ENCODE results near the gene C18orf63.

C18orf63 gene

DNA sequence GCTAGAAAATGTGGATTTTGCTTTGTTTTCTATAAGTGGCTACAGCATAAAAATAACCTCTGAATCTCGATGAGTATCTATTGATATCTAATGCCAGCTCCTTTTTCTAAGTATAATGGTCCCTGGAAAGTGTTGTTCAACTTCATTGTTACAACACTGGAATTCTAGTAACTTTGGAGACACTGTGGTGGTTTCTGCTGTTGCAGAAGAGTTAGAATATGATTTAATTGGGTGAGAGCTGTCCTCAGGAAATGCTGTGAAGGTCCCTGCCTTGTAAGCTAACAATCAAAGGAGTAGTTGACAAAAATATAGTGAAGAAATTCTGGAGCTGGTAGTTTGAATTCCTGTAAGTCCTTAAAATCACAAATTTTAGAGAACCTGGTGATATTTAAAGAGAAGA lies 62.1 kb downstream of the C18orf63 start:
- no peak for DNase-seq (ENCODE audit: low read depth)

GRCh38 chr18:74378179-74378682 lies 62.6 kb downstream of the C18orf63 start:
- no peak for DNase-seq (ENCODE audit: low read depth)

- no peak for DNase-seq (ENCODE audit: low read depth)
Observed at GRCh38 chr18:74380916-74381315, 65.3 kb downstream of the C18orf63 start.

GRCh38 chr18:74381621-74382295 lies 66.1 kb downstream of the C18orf63 start:
- DNase-seq (ENCODE audit: low read depth), result no peak

GRCh38 chr18:74382481-74383017 lies 66.9 kb downstream of the C18orf63 start:
- no peak for DNase-seq (ENCODE audit: low read depth)

DNA sequence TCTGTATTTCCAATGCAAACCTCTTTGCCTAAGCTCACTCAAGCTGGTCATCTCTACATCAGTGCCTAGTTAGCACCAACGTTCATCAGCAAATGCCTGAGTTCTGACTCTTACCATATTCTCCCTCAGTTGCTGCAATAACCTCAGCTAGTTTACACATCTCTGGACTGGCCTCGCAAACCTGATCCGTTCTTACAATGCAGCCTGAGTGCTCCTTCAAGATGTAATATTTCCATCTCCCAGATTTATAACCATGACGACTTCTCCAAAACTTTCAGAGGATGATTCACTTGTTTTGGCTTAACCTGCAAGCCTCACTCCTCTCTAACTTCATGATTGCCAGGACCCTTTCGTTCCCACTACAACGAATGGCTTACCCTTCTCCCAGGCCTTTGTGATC lies 71.7 kb downstream of the C18orf63 start:
- DNase-seq (ENCODE audit: low read depth), result no peak

- no peak for DNase-seq (ENCODE audit: low read depth)
Observed at GRCh38 chr18:74388227-74388626, 72.6 kb downstream of the C18orf63 start.

GRCh38 chr18:74389171-74389927 lies 73.7 kb downstream of the C18orf63 start:
- no peak for DNase-seq (ENCODE audit: low read depth)

DNA sequence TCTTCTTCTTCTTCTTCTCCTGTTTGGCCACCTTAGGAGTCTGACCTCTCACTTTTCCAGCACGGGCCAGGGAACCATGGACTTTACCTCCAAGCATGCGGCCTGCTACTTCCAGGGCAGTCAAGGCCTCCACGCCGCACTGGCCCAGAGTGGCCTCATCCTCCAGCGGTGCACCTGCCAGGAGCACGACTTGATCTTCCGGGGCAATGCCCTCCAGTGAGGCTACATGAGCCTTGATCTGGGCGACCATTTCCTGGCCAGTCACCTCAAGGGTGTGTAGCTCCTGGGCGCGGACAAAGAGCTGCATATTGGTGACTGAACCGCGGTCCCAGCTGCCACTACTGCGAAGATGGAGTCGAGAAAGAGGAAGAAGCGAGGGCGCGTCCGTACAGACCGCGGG lies 74.4 kb downstream of the C18orf63 start:
- no peak for DNase-seq (ENCODE audit: low read depth)

- no peak for DNase-seq (ENCODE audit: low read depth)
Observed at GRCh38 chr18:74390900-74391299, 75.3 kb downstream of the C18orf63 start.

DNA sequence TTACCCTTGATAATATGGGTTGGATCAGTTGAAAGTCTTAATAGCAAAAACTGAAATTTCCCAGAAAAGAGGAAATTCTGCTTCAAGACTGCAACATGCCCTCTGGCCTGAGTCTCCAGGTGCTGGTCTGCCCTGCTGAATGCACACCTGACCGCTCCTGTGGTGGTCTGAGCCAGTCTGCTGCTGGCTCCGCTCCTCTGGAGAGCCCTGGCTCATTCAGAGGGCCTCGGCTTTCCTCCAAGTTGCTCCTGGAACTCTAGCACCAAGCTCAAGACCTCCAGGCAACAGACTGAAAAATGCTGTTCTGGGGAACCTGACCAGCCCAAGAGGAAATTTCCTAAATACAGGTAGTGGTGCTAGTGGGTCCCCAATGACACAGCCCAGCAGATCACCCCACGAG lies 76.7 kb downstream of the C18orf63 start:
- no peak for DNase-seq (ENCODE audit: low read depth)

- no peak for DNase-seq (ENCODE audit: low read depth)
Observed at GRCh38 chr18:74395006-74395405, 79.4 kb downstream of the C18orf63 start.

GRCh38 chr18:74395648-74396154 lies 80.1 kb downstream of the C18orf63 start:
- DNase-seq (ENCODE audit: low read depth), result no peak

DNA sequence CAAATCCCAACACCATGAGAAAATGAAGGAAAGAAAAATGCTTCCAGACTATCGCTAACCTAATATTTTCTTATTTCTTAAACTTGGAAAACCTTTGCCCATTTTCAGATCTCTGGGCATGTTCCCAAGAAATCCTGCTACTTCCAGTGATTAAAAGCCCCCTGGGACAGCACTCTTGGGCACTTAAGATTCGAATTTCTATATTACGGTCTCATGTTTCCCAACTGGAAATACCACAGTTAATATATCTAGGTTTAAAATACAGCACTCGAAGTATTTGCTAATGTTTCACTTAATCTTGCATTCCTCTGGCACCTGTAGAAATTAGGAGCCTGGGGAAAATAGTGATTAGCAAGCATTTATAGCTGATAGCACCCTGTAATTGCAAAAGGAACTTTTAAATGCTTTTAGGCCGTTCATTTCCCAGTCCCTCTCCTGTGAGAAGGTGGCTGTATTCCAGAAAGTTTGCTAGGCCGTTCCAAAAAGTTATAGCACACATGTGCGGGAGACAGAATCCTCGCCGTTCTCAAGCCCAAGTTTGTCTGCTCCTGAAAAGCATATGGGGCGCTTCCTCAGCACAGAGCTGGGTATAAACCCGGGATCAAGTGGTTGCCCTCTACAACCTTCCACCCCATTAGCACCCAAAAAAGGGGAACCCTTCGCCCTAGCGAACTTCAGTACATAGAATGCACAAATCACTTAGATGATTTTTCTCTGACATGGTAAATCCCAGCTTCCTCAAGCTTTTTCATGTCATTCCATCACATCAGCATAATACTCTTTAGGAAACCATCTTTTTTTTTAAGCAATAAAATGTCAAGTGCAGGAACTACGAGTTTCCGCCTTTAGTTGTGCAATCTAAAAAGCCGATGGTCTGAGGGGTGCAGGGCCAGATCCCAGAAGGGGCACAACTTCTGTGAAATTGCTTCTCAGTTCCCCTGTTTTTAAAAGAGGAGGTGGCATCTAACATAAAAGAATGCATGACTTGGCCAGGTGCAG lies 80.8 kb downstream of the C18orf63 start:
- DNase-seq (ENCODE audit: low read depth), result no peak

- DNase-seq (ENCODE audit: low read depth), result no peak
Observed at GRCh38 chr18:74397572-74397971, 81.9 kb downstream of the C18orf63 start.

- no peak for DNase-seq (ENCODE audit: low read depth)
Observed at GRCh38 chr18:74399091-74399887, 83.7 kb downstream of the C18orf63 start.

GRCh38 chr18:74400813-74401212 lies 85.2 kb downstream of the C18orf63 start:
- DNase-seq (ENCODE audit: low read depth), result no peak

GRCh38 chr18:74402806-74403433 lies 87.3 kb downstream of the C18orf63 start:
- no peak for DNase-seq (ENCODE audit: low read depth)

GRCh38 chr18:74407888-74408287 lies 92.2 kb downstream of the C18orf63 start:
- DNase-seq (ENCODE audit: low read depth), result no peak

Data from stimulated activated CD8-positive, alpha-beta memory T cell treated with anti-CD3 and anti-CD28 coated beads, Interleukin-12 subunit alpha, Interleukin-12 subunit beta, amount 100 ng/mL, for 4 hours (primary cell).